ENCODE data around the gene TRIM71. TPM values are rescaled to one million over a fixed set of nuclear protein-coding genes. Genes with fewer than 3 reads are reported as not detected.

TRIM71 gene
- 3.7 and 4.0 TPM in 2 replicates for polyA plus RNA-seq
- polyA minus RNA-seq: 10.0 and 13.0 TPM in 2 replicates

DNA sequence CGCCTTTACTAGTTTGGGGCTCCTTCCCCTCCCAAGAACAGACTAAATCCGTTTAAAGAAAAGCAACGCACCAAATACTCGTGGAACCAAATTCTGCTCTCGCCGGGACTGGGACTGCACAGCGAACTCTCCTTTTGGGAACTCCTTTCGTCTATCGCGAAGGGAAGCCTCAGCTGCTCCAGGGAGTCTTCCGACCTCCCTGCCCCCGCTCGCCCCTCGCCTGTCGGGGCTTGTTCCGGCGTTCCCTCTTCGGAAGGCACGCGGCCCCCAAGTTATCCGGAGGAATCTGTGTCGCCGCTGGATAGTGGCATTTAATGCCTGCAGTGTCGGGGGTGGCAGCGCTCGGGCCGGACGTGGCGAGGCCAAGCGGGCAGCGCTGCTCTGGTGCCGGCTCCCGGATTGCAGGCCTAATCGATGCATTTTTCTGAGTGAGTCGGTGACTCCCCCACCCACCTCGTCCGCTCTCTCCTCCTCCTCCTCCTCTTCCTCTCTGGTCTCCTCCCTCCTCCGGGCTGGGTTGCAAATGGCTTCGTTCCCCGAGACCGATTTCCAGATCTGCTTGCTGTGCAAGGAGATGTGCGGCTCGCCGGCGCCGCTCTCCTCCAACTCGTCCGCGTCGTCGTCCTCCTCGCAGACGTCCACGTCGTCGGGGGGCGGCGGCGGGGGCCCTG is at the start of gene TRIM71:
Gene TRIM71, plus strand, starts transcription at position 440 of the 671 bp plus-strand sequence. Its CDS starts 84 bp downstream, at position 524.
- peaks cover 55% of the 10 kb centered on the region for H3K27me3 ChIP-seq (ENCODE audit: insufficient read depth, low read depth, low read length)
- TF ChIP-seq POLR2AphosphoS5 (IDR thresholded peaks at IDR 0.05) (peak; percentile 8), RAD21 (conservative IDR thresholded peaks at IDR 0.05) (no peak)
- H3F3A ChIP-seq (ENCODE audit: insufficient read depth, low read length, poor library complexity, severe bottlenecking): no peaks in the 10 kb centered on the region
- peak within 1 kb of the TSS; percentile 97 for H3K4me3 ChIP-seq (ENCODE audit: low read length)
- peak within 1 kb of the TSS; percentile 83 for H3K27ac ChIP-seq (ENCODE audit: low read length)
- no peaks in the 10 kb centered on the region for H3K9me2 ChIP-seq (ENCODE audit: insufficient read depth, low read length)
- no peaks in the 10 kb centered on the region for H3K9me3 ChIP-seq (ENCODE audit: low read length)
- H2AFZ ChIP-seq (ENCODE audit: low read depth, low read length): peak within 1 kb of the TSS; percentile 63
- peaks cover 36% of the 10 kb centered on the region for H4K20me1 ChIP-seq (ENCODE audit: insufficient read depth)
- H3K4me2 ChIP-seq (ENCODE audit: low read length): peak within 1 kb of the TSS; percentile 76
- H3K36me3 ChIP-seq (ENCODE audit: insufficient read depth, low read length): no peaks in the 10 kb centered on the region
- peak within 1 kb of the TSS; percentile 90 for H3K9ac ChIP-seq (ENCODE audit: low read length)
- H3K79me2 ChIP-seq (replicated peaks; ENCODE audit: insufficient read depth, low read length): peaks cover 47% of the 10 kb centered on the region

DNA sequence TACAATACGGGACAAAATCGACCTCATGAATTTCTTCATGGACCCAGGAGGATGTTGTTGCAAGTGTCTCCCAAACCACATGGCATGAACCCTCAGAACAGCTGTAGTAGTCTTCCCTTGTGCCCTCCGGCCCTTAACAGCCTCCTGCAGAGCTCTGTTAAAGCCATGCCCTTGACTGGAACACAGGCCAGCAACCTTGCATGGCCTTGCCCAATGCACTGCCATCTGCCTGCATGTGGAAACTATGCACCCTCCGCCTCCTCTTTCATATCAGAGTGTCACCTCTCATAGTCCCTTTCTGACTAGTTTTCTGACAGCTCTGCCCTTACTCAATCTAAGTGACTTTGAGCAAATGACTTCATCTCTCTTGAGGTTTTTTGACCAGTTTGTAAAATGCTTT is 39.4 kb upstream of the TRIM71 start:
- H3F3A ChIP-seq (ENCODE audit: insufficient read depth, low read length, poor library complexity, severe bottlenecking): peaks cover 5% of the 10 kb centered on the region
- no peaks in the 10 kb centered on the region for H3K79me2 ChIP-seq (replicated peaks; ENCODE audit: insufficient read depth, low read length)
- no peaks in the 10 kb centered on the region for H3K9me3 ChIP-seq (ENCODE audit: low read length)
- H3K9me2 ChIP-seq (ENCODE audit: insufficient read depth, low read length): no peaks in the 10 kb centered on the region
- H3K27ac ChIP-seq (ENCODE audit: low read length): no peak overlapping the region
- H4K20me1 ChIP-seq (ENCODE audit: insufficient read depth): no peaks in the 10 kb centered on the region
- peaks cover 12% of the 10 kb centered on the region for H3K27me3 ChIP-seq (ENCODE audit: insufficient read depth, low read depth, low read length)
- TF ChIP-seq EP300 (conservative IDR thresholded peaks at IDR 0.05; ENCODE audit: poor library complexity, severe bottlenecking) (no peak), TAF1 (IDR thresholded peaks at IDR 0.05; ENCODE audit: low read depth) (no peak), SMC3 (conservative IDR thresholded peaks at IDR 0.05; ENCODE audit: poor library complexity) (no peak), RAD21 (conservative IDR thresholded peaks at IDR 0.05) (no peak), POLR2AphosphoS5 (IDR thresholded peaks at IDR 0.05) (no peak), MXI1 (conservative IDR thresholded peaks at IDR 0.05; ENCODE audit: poor library complexity, severe bottlenecking) (no peak), EZH2 (IDR thresholded peaks at IDR 0.05; ENCODE audit: borderline replicate concordance, insufficient read depth, low read length, poor library complexity, severe bottlenecking) (no peak)
- TF ChIP-seq, protein P1, sequence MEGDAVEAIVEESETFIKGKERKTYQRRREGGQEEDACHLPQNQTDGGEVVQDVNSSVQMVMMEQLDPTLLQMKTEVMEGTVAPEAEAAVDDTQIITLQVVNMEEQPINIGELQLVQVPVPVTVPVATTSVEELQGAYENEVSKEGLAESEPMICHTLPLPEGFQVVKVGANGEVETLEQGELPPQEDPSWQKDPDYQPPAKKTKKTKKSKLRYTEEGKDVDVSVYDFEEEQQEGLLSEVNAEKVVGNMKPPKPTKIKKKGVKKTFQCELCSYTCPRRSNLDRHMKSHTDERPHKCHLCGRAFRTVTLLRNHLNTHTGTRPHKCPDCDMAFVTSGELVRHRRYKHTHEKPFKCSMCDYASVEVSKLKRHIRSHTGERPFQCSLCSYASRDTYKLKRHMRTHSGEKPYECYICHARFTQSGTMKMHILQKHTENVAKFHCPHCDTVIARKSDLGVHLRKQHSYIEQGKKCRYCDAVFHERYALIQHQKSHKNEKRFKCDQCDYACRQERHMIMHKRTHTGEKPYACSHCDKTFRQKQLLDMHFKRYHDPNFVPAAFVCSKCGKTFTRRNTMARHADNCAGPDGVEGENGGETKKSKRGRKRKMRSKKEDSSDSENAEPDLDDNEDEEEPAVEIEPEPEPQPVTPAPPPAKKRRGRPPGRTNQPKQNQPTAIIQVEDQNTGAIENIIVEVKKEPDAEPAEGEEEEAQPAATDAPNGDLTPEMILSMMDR (IDR thresholded peaks at IDR 0.05; ENCODE audit: poor library complexity, severe bottlenecking): no peak
- H3K9ac ChIP-seq (ENCODE audit: low read length): no peak overlapping the region
- no peak overlapping the region for H3K4me3 ChIP-seq (ENCODE audit: low read length)
- H3K4me2 ChIP-seq (ENCODE audit: low read length): no peak overlapping the region
- H2AFZ ChIP-seq (ENCODE audit: low read depth, low read length): no peak overlapping the region
- H3K36me3 ChIP-seq (ENCODE audit: insufficient read depth, low read length): no peaks in the 10 kb centered on the region

DNA sequence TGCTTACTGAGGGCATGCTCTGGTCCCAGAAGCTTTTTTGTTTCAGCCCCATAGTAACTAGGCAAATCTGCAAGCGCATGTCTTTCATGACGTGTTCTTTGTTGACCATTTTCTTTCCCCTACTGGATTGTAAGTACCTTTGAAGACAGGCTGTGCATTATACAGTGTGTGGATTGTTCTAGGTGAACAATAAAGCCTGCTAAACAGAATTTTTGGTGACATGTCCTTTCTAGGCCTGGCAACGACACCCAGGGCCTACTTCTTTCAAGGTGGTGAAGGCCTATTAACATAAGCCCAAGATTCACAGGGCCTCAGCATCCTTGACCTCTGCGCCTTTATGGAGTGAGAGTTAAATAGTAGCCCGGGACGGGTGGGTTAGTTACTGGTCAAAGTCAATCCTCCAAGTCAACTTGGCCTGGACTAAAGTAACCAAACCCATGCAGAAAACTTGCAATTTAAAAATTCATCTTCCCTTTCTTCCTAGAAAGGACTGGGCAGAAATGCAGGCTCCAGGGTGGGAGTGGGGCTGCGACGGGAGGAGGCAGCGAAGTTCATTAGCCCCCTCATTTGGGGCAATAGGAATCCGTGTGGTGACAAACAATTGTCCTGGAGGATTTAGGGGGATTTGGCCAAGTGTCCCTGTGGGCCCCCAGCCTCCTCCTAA is 37.6 kb upstream of the TRIM71 start:
- Histone ChIP-seq H3K9ac (ENCODE audit: low read length) (peak overlapping the region; percentile 55), H3K36me3 (ENCODE audit: insufficient read depth, low read length) (no peaks in the 10 kb centered on the region), H3F3A (ENCODE audit: insufficient read depth, low read length, poor library complexity, severe bottlenecking) (peaks cover 5% of the 10 kb centered on the region), H3K4me2 (ENCODE audit: low read length) (no peak overlapping the region), H3K9me3 (ENCODE audit: low read length) (no peaks in the 10 kb centered on the region), H3K9me2 (ENCODE audit: insufficient read depth, low read length) (no peaks in the 10 kb centered on the region), H2AFZ (ENCODE audit: low read depth, low read length) (no peak overlapping the region), H3K27me3 (ENCODE audit: insufficient read depth, low read depth, low read length) (peaks cover 12% of the 10 kb centered on the region), H3K4me3 (ENCODE audit: low read length) (peak overlapping the region; percentile 84), H3K79me2 (replicated peaks; ENCODE audit: insufficient read depth, low read length) (no peaks in the 10 kb centered on the region), H3K27ac (ENCODE audit: low read length) (no peak overlapping the region), H4K20me1 (ENCODE audit: insufficient read depth) (no peaks in the 10 kb centered on the region)
- TF ChIP-seq TAF1 (IDR thresholded peaks at IDR 0.05; ENCODE audit: low read depth) (no peak), EP300 (conservative IDR thresholded peaks at IDR 0.05; ENCODE audit: poor library complexity, severe bottlenecking) (no peak), MXI1 (conservative IDR thresholded peaks at IDR 0.05; ENCODE audit: poor library complexity, severe bottlenecking) (no peak), RAD21 (conservative IDR thresholded peaks at IDR 0.05) (no peak), SMC3 (conservative IDR thresholded peaks at IDR 0.05; ENCODE audit: poor library complexity) (no peak), EZH2 (IDR thresholded peaks at IDR 0.05; ENCODE audit: borderline replicate concordance, insufficient read depth, low read length, poor library complexity, severe bottlenecking) (no peak), POLR2AphosphoS5 (IDR thresholded peaks at IDR 0.05) (no peak)
- TF ChIP-seq, protein P1 (IDR thresholded peaks at IDR 0.05; ENCODE audit: poor library complexity, severe bottlenecking): no peak
- TF ChIP-seq, protein P2, sequence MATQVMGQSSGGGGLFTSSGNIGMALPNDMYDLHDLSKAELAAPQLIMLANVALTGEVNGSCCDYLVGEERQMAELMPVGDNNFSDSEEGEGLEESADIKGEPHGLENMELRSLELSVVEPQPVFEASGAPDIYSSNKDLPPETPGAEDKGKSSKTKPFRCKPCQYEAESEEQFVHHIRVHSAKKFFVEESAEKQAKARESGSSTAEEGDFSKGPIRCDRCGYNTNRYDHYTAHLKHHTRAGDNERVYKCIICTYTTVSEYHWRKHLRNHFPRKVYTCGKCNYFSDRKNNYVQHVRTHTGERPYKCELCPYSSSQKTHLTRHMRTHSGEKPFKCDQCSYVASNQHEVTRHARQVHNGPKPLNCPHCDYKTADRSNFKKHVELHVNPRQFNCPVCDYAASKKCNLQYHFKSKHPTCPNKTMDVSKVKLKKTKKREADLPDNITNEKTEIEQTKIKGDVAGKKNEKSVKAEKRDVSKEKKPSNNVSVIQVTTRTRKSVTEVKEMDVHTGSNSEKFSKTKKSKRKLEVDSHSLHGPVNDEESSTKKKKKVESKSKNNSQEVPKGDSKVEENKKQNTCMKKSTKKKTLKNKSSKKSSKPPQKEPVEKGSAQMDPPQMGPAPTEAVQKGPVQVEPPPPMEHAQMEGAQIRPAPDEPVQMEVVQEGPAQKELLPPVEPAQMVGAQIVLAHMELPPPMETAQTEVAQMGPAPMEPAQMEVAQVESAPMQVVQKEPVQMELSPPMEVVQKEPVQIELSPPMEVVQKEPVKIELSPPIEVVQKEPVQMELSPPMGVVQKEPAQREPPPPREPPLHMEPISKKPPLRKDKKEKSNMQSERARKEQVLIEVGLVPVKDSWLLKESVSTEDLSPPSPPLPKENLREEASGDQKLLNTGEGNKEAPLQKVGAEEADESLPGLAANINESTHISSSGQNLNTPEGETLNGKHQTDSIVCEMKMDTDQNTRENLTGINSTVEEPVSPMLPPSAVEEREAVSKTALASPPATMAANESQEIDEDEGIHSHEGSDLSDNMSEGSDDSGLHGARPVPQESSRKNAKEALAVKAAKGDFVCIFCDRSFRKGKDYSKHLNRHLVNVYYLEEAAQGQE (IDR thresholded peaks at IDR 0.05; ENCODE audit: borderline replicate concordance): no peak
